Esophagus muscularis mucosa (tissue), 4 donors: ENCODE data around the gene SPN.

Experiments used
- CTCF ChIP-seq, 3 experiments: fragments of 200-600 bp in 2 of 3; fragments of 450-650 bp in 1 of 3; sonication (generic) in 2 of 3; IDR thresholded peaks; one replicate each; pipeline ENCODE4 v1.5.1; 2017 to 2019; ENCODE audit warnings: antibody characterized with exemption in 3 of 3, mild to moderate bottlenecking in 2 of 3, moderate library complexity in 1 of 3
- EP300 ChIP-seq: sonication (generic); formaldehyde crosslinking; IDR thresholded peaks from one replicate; pipeline ENCODE4 v1.6.1; 2017; ENCODE audit warnings: antibody characterized with exemption
- POLR2A ChIP-seq: fragments of 450-650 bp; IDR thresholded peaks from one replicate; pipeline ENCODE4 v1.6.1; 2017; ENCODE audit warnings: antibody characterized with exemption, moderate library complexity, mild to moderate bottlenecking, low read depth
- POLR2AphosphoS5 ChIP-seq, 2 donors: sonication (generic); formaldehyde crosslinking; IDR thresholded peaks; one replicate each; pipeline ENCODE4 v1.6.1; 2017; ENCODE audit warnings: antibody characterized with exemption in 2 of 2

GRCh38 chr16:29686740-29687332 is 23.8 kb downstream of the SPN start:
- no peak for TF ChIP-seq POLR2A
- TF ChIP-seq CTCF (IDR thresholded peaks at IDR 0.05) = no peak
- no peak for TF ChIP-seq POLR2AphosphoS5 (IDR thresholded peaks at IDR 0.05)
- no peak for TF ChIP-seq EP300
